Measurements from ENCODE around the gene KIAA0513. TPM values are rescaled to one million over a fixed set of nuclear protein-coding genes. Genes with fewer than 3 reads are reported as not detected.

Gene KIAA0513
- polyA plus RNA-seq, 1 donor (not counting 4 experiments of a cell fraction or from before 2014, with no cell fraction given) = 3.3 TPM

GRCh38 chr16:84988328-84989080 lies 39.1 kb upstream of the KIAA0513 start:
- Histone ChIP-seq H3K79me2 (ENCODE audit: control insufficient read depth, insufficient read depth, low read length) (peaks cover 63% of the 10 kb centered on the region), H3K36me3 (ENCODE audit: control insufficient read depth in 2 of 2, extremely low read depth in 1 of 2, insufficient read depth in 2 of 2, low read length in 2 of 2) (peaks cover 33 to 42% of the 10 kb centered on the region in 2 experiments), H3K4me2 (ENCODE audit: control insufficient read depth, extremely low read depth, insufficient read depth, low read depth, low read length) (no peak overlapping the region), H3K27me3 (ENCODE audit: control insufficient read depth, extremely low read depth, insufficient read depth, low read length) (no peaks in the 10 kb centered on the region), H3K9me1 (ENCODE audit: control insufficient read depth, extremely low read depth, insufficient read depth, low read length) (no peaks in the 10 kb centered on the region), H3K27ac (ENCODE audit: control insufficient read depth, insufficient read depth, low read length) (no peak overlapping the region), H3K4me3 (ENCODE audit: control insufficient read depth in 2 of 3, extremely low read depth in 1 of 3, insufficient read depth in 2 of 3, low read depth in 1 of 3, low read length in 3 of 3) (no peak overlapping the region), H3K9me3 (ENCODE audit: control insufficient read depth, low read depth, low read length) (no peaks in the 10 kb centered on the region), H4K20me1 (ENCODE audit: control insufficient read depth, extremely low read depth, insufficient read depth, low read length) (peaks cover 7% of the 10 kb centered on the region), H3K9ac (ENCODE audit: control insufficient read depth, extremely low read depth, insufficient read depth, low read length) (no peak overlapping the region), H2AFZ (ENCODE audit: control insufficient read depth, low read length) (no peak overlapping the region), H3K4me1 (ENCODE audit: control insufficient read depth, extremely low read depth, insufficient read depth, low read length) (peaks cover 11% of the 10 kb centered on the region)
- DNase-seq (ENCODE audit: low read depth, low spot score) (no peak), FAIRE-seq (no peak)
- TF ChIP-seq, protein P1, sequence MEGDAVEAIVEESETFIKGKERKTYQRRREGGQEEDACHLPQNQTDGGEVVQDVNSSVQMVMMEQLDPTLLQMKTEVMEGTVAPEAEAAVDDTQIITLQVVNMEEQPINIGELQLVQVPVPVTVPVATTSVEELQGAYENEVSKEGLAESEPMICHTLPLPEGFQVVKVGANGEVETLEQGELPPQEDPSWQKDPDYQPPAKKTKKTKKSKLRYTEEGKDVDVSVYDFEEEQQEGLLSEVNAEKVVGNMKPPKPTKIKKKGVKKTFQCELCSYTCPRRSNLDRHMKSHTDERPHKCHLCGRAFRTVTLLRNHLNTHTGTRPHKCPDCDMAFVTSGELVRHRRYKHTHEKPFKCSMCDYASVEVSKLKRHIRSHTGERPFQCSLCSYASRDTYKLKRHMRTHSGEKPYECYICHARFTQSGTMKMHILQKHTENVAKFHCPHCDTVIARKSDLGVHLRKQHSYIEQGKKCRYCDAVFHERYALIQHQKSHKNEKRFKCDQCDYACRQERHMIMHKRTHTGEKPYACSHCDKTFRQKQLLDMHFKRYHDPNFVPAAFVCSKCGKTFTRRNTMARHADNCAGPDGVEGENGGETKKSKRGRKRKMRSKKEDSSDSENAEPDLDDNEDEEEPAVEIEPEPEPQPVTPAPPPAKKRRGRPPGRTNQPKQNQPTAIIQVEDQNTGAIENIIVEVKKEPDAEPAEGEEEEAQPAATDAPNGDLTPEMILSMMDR (optimal IDR thresholded peaks at IDR 0.05 in 1 of 3, IDR thresholded peaks at IDR 0.05 in 1 of 3, conservative IDR thresholded peaks at IDR 0.05 in 1 of 3; ENCODE audit: extremely low read depth in 1 of 3, insufficient read depth in 2 of 3, low read length in 3 of 3) = peak in 1 of 3 experiments; percentile 20
- TF ChIP-seq EZH2 (IDR thresholded peaks at IDR 0.05; ENCODE audit: low read length) = no peak
- dilution Hi-C loops (cut with MboI; ENCODE audit: extremely low pct_ligation_motif_present, low sequenced_read_pairs) = no loop called here

GRCh38 chr16:84989749-84990620 lies 37.6 kb upstream of the KIAA0513 start:
- TF ChIP-seq EZH2 (IDR thresholded peaks at IDR 0.05; ENCODE audit: low read length) = no peak
- TF ChIP-seq, protein P1 (optimal IDR thresholded peaks at IDR 0.05 in 1 of 3, IDR thresholded peaks at IDR 0.05 in 1 of 3, conservative IDR thresholded peaks at IDR 0.05 in 1 of 3; ENCODE audit: extremely low read depth in 1 of 3, insufficient read depth in 2 of 3, low read length in 3 of 3) = no peak
- FAIRE-seq = no peak
- Histone ChIP-seq H4K20me1 (ENCODE audit: control insufficient read depth, extremely low read depth, insufficient read depth, low read length) (peaks cover 4% of the 10 kb centered on the region), H3K27me3 (ENCODE audit: control insufficient read depth, extremely low read depth, insufficient read depth, low read length) (no peaks in the 10 kb centered on the region), H3K9me1 (ENCODE audit: control insufficient read depth, extremely low read depth, insufficient read depth, low read length) (no peaks in the 10 kb centered on the region), H3K4me2 (ENCODE audit: control insufficient read depth, extremely low read depth, insufficient read depth, low read depth, low read length) (no peak overlapping the region), H3K4me3 (ENCODE audit: control insufficient read depth in 2 of 3, extremely low read depth in 1 of 3, insufficient read depth in 2 of 3, low read depth in 1 of 3, low read length in 3 of 3) (no peak overlapping the region), H3K79me2 (ENCODE audit: control insufficient read depth, insufficient read depth, low read length) (peaks cover 66% of the 10 kb centered on the region), H3K9ac (ENCODE audit: control insufficient read depth, extremely low read depth, insufficient read depth, low read length) (no peak overlapping the region), H3K9me3 (ENCODE audit: control insufficient read depth, low read depth, low read length) (no peaks in the 10 kb centered on the region), H3K4me1 (ENCODE audit: control insufficient read depth, extremely low read depth, insufficient read depth, low read length) (peaks cover 21% of the 10 kb centered on the region), H3K27ac (ENCODE audit: control insufficient read depth, insufficient read depth, low read length) (no peak overlapping the region), H3K36me3 (ENCODE audit: control insufficient read depth in 2 of 2, extremely low read depth in 1 of 2, insufficient read depth in 2 of 2, low read length in 2 of 2) (peaks cover 36 to 47% of the 10 kb centered on the region in 2 experiments), H2AFZ (ENCODE audit: control insufficient read depth, low read length) (no peak overlapping the region)
- dilution Hi-C loops (cut with MboI; ENCODE audit: extremely low pct_ligation_motif_present, low sequenced_read_pairs) = no loop called here
- DNase-seq (ENCODE audit: low read depth, low spot score) = no peak
